NCI-H460 (cell line): ENCODE measurements around the gene NLGN4X. TPM values are rescaled to one million over a fixed set of nuclear protein-coding genes. Genes with fewer than 3 reads are reported as not detected.
"Not testable (repeated sequence)": the region's sequence is repeated elsewhere in the genome, so short reads cannot be mapped to it uniquely, and the experiment has no call there.

Experiments
- DNase-seq: peaks from one replicate; pipeline ENCODE4 v3.0.0-alpha.2; 2016; ENCODE audit warnings: low read depth; ENCODE audit errors: extremely low read depth
- total RNA-seq: library from RNA; depleted of rRNA; stranded (reverse); fragments of >200 nt; shearing (Covaris generic); gene quantifications from 2 replicates; pipeline ENCODE4 v1.2.3, GENCODE V29; 2014

Gene NLGN4X
- total RNA-seq, 1 experiment from 2014 or later = not detected

GRCh38 chrX:6019076-6019475 is 209.6 kb downstream of the NLGN4X start:
- DNase-seq = no peak

GRCh38 chrX:6015423-6015822 is 213.2 kb downstream of the NLGN4X start:
- DNase-seq = no peak

DNA sequence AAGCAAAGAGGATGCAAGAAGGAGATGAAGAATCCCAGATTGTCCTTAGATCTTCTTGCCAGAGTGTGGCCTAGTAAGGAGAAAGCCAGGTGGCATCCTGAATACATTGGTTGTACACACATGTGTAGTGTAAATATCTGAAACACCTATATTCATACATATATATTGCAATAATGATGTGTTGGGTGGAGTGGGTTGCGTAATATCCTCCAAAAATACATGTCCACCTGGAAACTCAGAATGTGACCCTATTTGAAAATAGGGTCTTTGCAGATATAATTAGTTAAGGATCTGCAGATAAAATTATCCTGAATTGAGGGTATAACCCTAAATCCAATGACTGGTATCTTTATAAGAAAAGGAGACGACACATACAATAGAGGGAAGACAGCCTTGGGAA is 216.3 kb downstream of the NLGN4X start:
- DNase-seq = no peak

GRCh38 chrX:6005856-6006255 is 222.8 kb downstream of the NLGN4X start:
- DNase-seq = no peak

- DNase-seq = no peak
Measured at GRCh38 chrX:6004529-6004928, 224.1 kb downstream of the NLGN4X start.

GRCh38 chrX:6002056-6002455 is 226.6 kb downstream of the NLGN4X start:
- no peak for DNase-seq

GRCh38 chrX:5998901-5999300 is 229.8 kb downstream of the NLGN4X start:
- DNase-seq = no peak

GRCh38 chrX:5998456-5998855 is 230.2 kb downstream of the NLGN4X start:
- no peak for DNase-seq

DNA sequence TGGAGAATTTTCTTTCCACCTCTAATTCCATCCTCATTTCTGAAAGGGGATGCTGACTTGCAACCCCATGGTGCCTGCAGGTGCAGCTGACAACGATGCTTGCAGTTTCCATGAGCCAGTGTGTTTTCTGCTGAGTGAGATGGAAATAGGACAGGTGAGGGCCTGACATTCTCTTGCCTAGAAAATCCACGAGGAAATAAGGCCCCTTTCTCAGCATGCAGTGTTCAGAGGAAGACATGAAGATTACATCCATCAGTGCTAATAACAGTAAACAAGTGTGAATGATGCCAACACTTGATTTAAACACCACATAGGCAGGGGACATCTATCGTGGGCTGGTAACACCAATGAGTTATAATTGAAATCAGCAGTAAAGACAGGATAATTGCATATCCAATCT is 237.3 kb downstream of the NLGN4X start:
- no peak for DNase-seq

DNA sequence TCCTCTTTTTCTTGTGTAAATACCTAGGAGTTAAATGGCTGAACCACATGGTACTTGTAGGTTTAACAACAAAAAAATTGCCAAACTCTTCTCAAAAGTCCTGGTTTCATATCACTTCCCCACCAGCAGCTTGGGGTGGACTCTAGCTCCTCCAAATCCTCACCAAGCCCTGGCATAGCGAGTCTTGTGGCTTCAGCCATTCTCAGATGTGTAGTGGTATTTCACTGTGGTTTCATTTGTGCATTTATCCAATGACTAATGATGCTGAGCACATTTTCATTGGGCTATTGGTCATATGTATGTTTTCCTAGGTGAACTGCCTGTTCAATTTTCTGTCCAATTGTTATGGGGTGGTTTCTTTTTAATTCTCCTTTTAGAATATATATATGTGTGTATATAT is 249.3 kb downstream of the NLGN4X start:
- DNase-seq = no peak

DNA sequence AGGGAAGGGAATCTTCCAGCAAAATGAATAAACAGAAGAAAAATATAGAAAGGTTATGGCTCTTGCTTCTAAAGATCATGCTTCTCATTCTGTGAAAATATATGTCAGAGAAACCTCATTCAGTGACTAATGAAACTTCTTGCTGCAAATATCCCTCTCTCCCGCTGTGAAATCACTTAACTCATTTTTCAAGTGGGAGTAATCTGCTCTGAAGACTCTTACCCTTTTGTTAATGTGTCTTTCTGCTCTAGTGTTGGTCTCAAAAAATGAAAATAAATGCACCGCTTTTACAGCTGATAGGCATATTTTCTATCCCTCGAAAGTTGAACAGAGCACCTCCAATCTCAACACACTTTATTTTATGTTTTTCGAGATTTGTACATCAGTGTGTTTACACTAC is 252.3 kb downstream of the NLGN4X start:
- DNase-seq = no peak

GRCh38 chrX:5971300-5971699 is 257.4 kb downstream of the NLGN4X start:
- DNase-seq = no peak

DNA sequence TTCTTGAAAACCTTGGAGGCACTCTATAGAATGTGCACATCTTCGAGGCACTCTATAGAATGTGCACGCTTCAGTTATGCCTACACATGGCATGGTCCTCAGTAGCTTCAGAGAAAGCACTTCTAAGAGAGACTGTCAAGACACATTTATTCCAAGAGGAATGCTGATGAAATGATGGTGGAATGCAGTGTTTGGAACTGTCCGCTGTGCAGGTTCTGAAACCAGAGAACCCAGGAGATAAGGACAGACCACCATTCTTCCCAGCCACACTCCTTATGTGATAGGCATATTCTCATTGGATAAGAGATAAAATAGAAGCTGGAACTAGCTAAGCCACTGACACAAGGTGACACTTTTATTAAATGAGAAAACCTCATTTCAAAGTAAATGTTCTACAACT is 263.3 kb downstream of the NLGN4X start:
- DNase-seq = no peak

- no peak for DNase-seq
Measured at GRCh38 chrX:5959286-5959685, 269.4 kb downstream of the NLGN4X start.

- no peak for DNase-seq
Measured at GRCh38 chrX:5958523-5958922, 270.1 kb downstream of the NLGN4X start.

- no peak for DNase-seq
Measured at GRCh38 chrX:5957506-5957905, 271.2 kb downstream of the NLGN4X start.

DNA sequence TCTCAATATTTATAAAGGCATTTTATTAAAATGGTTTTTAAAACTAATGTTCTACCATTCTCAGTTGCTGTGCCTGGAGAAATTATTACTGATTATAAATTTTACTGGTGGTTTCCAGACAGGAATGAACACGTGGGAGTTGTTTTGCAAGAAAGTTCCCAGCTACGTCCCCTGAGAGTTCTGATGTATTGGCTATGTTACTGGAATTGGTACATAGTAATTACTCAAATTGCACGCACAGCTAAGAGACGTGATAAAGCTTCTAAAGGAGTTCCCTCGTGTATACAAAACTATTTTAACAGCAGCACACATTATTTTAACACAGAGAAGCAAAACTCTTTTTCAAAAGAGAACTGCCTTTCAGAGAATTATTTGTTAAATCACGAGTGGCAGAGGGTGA is 292.2 kb downstream of the NLGN4X start:
- no peak for DNase-seq

DNA sequence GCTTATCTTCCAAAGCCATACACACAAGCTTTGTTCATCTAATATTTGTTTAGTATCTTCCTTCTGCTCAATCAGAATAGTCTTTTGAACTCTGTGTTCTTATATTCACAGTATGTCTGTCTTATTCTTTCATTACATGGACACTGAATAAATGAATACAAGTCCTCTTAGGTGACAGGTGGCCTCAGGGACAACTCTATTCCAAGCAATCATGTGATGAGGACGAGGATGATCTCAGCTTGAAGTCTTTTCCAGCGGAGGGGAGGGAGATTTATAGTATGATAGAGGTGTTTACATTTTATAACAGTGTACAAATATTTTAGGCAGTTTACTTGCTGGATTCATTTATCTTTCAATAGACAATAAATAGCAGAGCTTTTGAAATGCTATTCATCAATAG is 300.4 kb downstream of the NLGN4X start:
- DNase-seq = no peak

DNA sequence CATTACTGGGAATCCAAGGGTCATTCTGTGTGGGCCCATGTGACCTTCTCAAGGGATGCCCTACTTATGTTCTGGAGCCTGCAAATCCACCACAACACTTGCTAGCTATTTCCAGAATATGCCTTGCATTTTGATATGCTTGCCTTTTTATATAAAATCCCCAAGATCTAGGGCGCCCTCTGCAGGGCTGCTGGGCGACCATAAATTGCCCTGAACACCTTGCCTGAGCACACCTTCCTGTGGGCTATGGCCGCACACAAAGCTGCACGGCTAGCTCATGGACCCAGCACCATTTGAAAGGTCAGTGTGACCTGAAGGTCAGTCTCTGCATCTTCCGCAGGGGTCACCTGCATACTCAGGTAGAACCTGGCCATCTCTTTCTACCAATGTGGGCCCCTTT is 311.7 kb downstream of the NLGN4X start:
- DNase-seq = no peak

- no peak for DNase-seq
Measured at GRCh38 chrX:5915783-5916182, 312.9 kb downstream of the NLGN4X start.

DNA sequence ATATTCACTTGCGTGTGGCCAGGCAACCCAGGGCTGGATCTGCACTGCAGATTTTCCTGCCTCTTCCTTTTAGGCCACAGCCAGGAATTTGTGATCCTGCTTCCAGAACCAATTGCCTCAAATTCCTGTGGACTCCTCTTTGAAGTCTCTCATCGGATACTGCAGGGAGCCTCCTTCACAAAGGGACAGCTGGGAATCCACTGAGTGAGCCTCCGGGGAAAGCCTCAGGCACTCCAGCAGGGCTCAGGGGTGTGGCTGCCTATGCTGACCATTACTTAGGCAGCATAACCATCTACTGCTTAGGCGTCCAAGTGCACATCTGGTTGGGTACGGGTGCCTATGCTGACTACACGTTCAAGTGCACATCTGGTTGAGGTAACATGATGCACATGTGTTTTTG is 321.5 kb downstream of the NLGN4X start:
- no peak for DNase-seq

- DNase-seq = not testable (repeated sequence)
Measured at GRCh38 chrX:5903586-5904190, 325.0 kb downstream of the NLGN4X start.

DNA sequence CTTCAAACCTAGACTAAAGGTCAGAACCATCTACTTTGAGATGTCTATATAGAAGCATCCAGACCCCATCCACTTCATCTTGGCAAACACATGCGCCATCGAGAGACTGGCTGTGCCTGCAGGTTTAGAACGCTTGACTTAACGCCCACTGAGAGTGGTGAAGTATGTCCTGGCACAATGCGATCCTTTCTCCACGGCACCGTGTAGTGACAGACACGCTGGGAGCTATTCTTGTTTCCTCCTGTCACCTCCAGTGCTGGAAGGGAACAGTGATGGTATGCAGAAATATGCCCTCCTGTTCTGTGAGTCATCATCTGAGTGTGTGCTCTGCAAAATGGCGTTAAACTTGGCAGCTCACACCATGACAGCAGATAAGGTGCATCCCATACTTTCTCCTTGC is 330.2 kb downstream of the NLGN4X start:
- no peak for DNase-seq
